ENCODE data around the gene OR4D2.
A peak's percentile ranks its signal among the peaks of the same experiment; 100 is the strongest.
"Not testable (repeated sequence)": the region's sequence is repeated elsewhere in the genome, so short reads cannot be mapped to it uniquely, and the experiment has no call there.

The OR4D2 gene

GRCh38 chr17:58166682-58167081 is at the start of gene OR4D2:
TSS of gene OR4D2 (plus strand) at chr17:58166982. CDS start at chr17:58169656, 2,674 bp downstream.
- DNase-seq (ENCODE audit: low read depth in 2 of 2) = no peak

- DNase-seq (ENCODE audit: low read depth in 2 of 2) = no peak
Observed at GRCh38 chr17:58117382-58117781, 49.4 kb upstream of the OR4D2 start.

- no peak for DNase-seq (ENCODE audit: low read depth in 2 of 2)
Observed at GRCh38 chr17:58119491-58119890, 47.3 kb upstream of the OR4D2 start.

GRCh38 chr17:58120195-58120822 is 46.5 kb upstream of the OR4D2 start:
- DNase-seq (ENCODE audit: low read depth in 2 of 2) = peak; percentile 16 to 17

GRCh38 chr17:58121925-58122324 is 44.9 kb upstream of the OR4D2 start:
- DNase-seq (ENCODE audit: low read depth in 2 of 2) = peak in 1 of 2 donors; percentile 4

GRCh38 chr17:58127846-58128245 is 38.9 kb upstream of the OR4D2 start:
- DNase-seq (ENCODE audit: low read depth in 2 of 2) = no peak

GRCh38 chr17:58132697-58133096 is 34.1 kb upstream of the OR4D2 start:
- not testable (repeated sequence) for DNase-seq (ENCODE audit: low read depth in 2 of 2)

GRCh38 chr17:58136669-58137279 is 30.0 kb upstream of the OR4D2 start:
- DNase-seq (ENCODE audit: low read depth in 2 of 2) = no peak

GRCh38 chr17:58141505-58141904 is 25.3 kb upstream of the OR4D2 start:
- DNase-seq (ENCODE audit: low read depth in 2 of 2) = no peak

- not testable (repeated sequence) for DNase-seq (ENCODE audit: low read depth in 2 of 2)
Observed at GRCh38 chr17:58143335-58143734, 23.4 kb upstream of the OR4D2 start.

GRCh38 chr17:58144801-58145200 is 22.0 kb upstream of the OR4D2 start:
- DNase-seq (ENCODE audit: low read depth in 2 of 2) = no peak

GRCh38 chr17:58147930-58148434 is 18.8 kb upstream of the OR4D2 start, which contains the start of gene OR4D1:
TSS of gene OR4D1 (plus strand) at chr17:58148384. CDS start at chr17:58155154, 6,770 bp downstream.
- DNase-seq (ENCODE audit: low read depth in 2 of 2) = no peak

GRCh38 chr17:58148609-58149008 is 18.2 kb upstream of the OR4D2 start:
- DNase-seq (ENCODE audit: low read depth in 2 of 2) = no peak

GRCh38 chr17:58150394-58150793 is 16.4 kb upstream of the OR4D2 start:
- no peak for DNase-seq (ENCODE audit: low read depth in 2 of 2)

GRCh38 chr17:58153046-58153445 is 13.7 kb upstream of the OR4D2 start:
- no peak for DNase-seq (ENCODE audit: low read depth in 2 of 2)

GRCh38 chr17:58153671-58154070 is 13.1 kb upstream of the OR4D2 start:
- DNase-seq (ENCODE audit: low read depth in 2 of 2) = no peak

GRCh38 chr17:58156839-58157803 is 9.7 kb upstream of the OR4D2 start:
- peak; percentile 49 to 60 for DNase-seq (ENCODE audit: low read depth in 2 of 2)

GRCh38 chr17:58158181-58158580 is 8.6 kb upstream of the OR4D2 start:
- DNase-seq (ENCODE audit: low read depth in 2 of 2) = no peak

- no peak for DNase-seq (ENCODE audit: low read depth in 2 of 2)
Observed at GRCh38 chr17:58161566-58161965, 5.2 kb upstream of the OR4D2 start.

GRCh38 chr17:58165981-58166380 is 801 bp upstream of the OR4D2 start:
- no peak for DNase-seq (ENCODE audit: low read depth in 2 of 2)

- DNase-seq (ENCODE audit: low read depth in 2 of 2) = no peak
Observed at GRCh38 chr17:58170622-58171021, 3.8 kb downstream of the OR4D2 start.
